Measurements from ENCODE around the gene EFNA2. TPM values are rescaled to one million over a fixed set of nuclear protein-coding genes. Genes with fewer than 3 reads are reported as not detected.

Gene EFNA2
- total and polyA plus RNA-seq, 2 of the 8 experiments (the other 6 are each of a cell fraction or from before 2014, with no cell fraction given) = 4.0 to 7.0 TPM

GRCh38 chr19:1266129-1266915 lies 19.4 kb upstream of the EFNA2 start:
- H2AFZ ChIP-seq (ENCODE audit: low read length) = no peak overlapping the region
- POLR2A ChIA-PET (ENCODE audit: partially characterized antibody) = interaction anchor here (0.6 to 19.4 kb wide), 20 partner anchors 10 to 257 kb away, joined by 3 to 456 read pairs (median 4); partner anchors contain the start of genes ATP5F1D, CBARP, FAM174C and MIDN
- peak; percentile 83; the same call in 1 of the 2 replicates for TF ChIP-seq TCF12 (IDR thresholded peaks at IDR 0.05; ENCODE audit: low read depth, low read length)
- TF ChIP-seq SIN3A (conservative IDR thresholded peaks at IDR 0.05 in 1 of 2, IDR thresholded peaks at IDR 0.05 in 1 of 2; ENCODE audit: low read depth in 1 of 2, low read length in 2 of 2) = no peak
- TF ChIP-seq EZH2 (IDR thresholded peaks at IDR 0.05; ENCODE audit: low read depth, low read length, severe bottlenecking) = no peak
- 0 out of 3 replicates have a peak, but pooled peaks of 1 of the 2 experiments have one; percentile 1 for TF ChIP-seq POLR2A (IDR thresholded peaks at IDR 0.05; ENCODE audit: control extremely low read depth in 1 of 2, low read depth in 2 of 2, low read length in 2 of 2)
- TF ChIP-seq ASH2L (IDR thresholded peaks at IDR 0.05; ENCODE audit: low read length) = peak; percentile 58
- TF ChIP-seq BRCA1 (IDR thresholded peaks at IDR 0.05; ENCODE audit: low read depth, low read length) = no peak

More at GRCh38 chr19:1266129-1266915, 19.4 kb upstream of the EFNA2 start:
- H3K56ac ChIP-seq (replicated peaks; ENCODE audit: insufficient read length, low read depth, low read length) = peak overlapping the region; percentile 79
- H3K9ac ChIP-seq (replicated peaks in 1 of 4; ENCODE audit: extremely low read depth in 1 of 4, low read depth in 3 of 4, low read length in 3 of 4) = peak overlapping the region in 2 of 4 experiments; percentile 25 to 38; a peak in 3 of 7 replicates
- H3K23ac ChIP-seq (ENCODE audit: insufficient read length) = no peak overlapping the region
- H4K91ac ChIP-seq (replicated peaks; ENCODE audit: insufficient read length, low read length) = peak overlapping the region; percentile 99
- peaks cover 2 to 15% of the 10 kb centered on the region in 2 experiments for H4K20me1 ChIP-seq (replicated peaks in 1 of 2; ENCODE audit: control insufficient read depth in 1 of 2, insufficient read depth in 2 of 2, low read length in 2 of 2)
- H3K4ac ChIP-seq (replicated peaks; ENCODE audit: insufficient read length, low read depth, low read length) = peak overlapping the region; percentile 92
- H3K79me2 ChIP-seq (ENCODE audit: control insufficient read depth in 1 of 2, insufficient read depth in 2 of 2, low read length in 2 of 2) = peaks cover 5 to 18% of the 10 kb centered on the region in 2 experiments
- peak overlapping the region; percentile 29 for H4K5ac ChIP-seq (ENCODE audit: insufficient read length, low read depth, low read length)
- H3K4me2 ChIP-seq (ENCODE audit: insufficient read depth in 1 of 2, low read depth in 2 of 2, low read length in 2 of 2) = peak overlapping the region; percentile 82 to 83
- peaks cover 4% of the 10 kb centered on the region; the same call in 1 of the 2 replicates for H3K79me1 ChIP-seq (ENCODE audit: low read depth, low read length)
- H3K9me3 ChIP-seq (ENCODE audit: insufficient read depth in 2 of 2, low read depth in 1 of 2, low read length in 1 of 2) = no peaks in the 10 kb centered on the region
- DNase-seq (ENCODE audit: low read depth in 1 of 2, low spot score in 2 of 2) (peak in 1 of 2 experiments; percentile 97), FAIRE-seq (no peak)
- H2BK15ac ChIP-seq (ENCODE audit: low read length) = peak overlapping the region; percentile 95; the same call in 1 of the 2 replicates
- CTCF ChIA-PET (ENCODE audit: partially characterized antibody) = interaction anchor here (0.6 to 15.9 kb wide), 23 partner anchors 11 to 581 kb away, joined by 3 to 212 read pairs (median 3); partner anchors contain the start of genes ATP5F1D and CNN2
- no peak overlapping the region for H3K27ac ChIP-seq (ENCODE audit: low read depth, low read length)
- H3K27me3 ChIP-seq (replicated peaks in 1 of 4; ENCODE audit: control insufficient read depth in 3 of 4, extremely low read depth in 1 of 4, insufficient read depth in 3 of 4, low read length in 3 of 4) = peaks cover 0 to 10% (median 5%) of the 10 kb centered on the region in 4 experiments; a peak in 4 of 7 replicates
- H4K8ac ChIP-seq (ENCODE audit: extremely low read depth, insufficient read depth, low read length) = no peak overlapping the region; the same call in 1 of the 2 replicates
- H3K4me3 ChIP-seq (ENCODE audit: extremely low read depth in 1 of 4, insufficient read depth in 2 of 4, low read depth in 3 of 4, low read length in 4 of 4) = peak overlapping the region; percentile 38 to 61 (median 48)
- H3K23me2 ChIP-seq (ENCODE audit: low read depth, low read length) = peaks cover 31% of the 10 kb centered on the region; the same call in 1 of the 2 replicates
- peaks cover 6 to 9% (median 9%) of the 10 kb centered on the region in 4 experiments for H3K36me3 ChIP-seq (ENCODE audit: control insufficient read depth in 2 of 4, insufficient read depth in 4 of 4, low read length in 3 of 4)
- peak overlapping the region; percentile 99; the same call in 1 of the 2 replicates for H2BK12ac ChIP-seq (ENCODE audit: low read depth, low read length)
- peak overlapping the region; percentile 87 for H2AK5ac ChIP-seq (ENCODE audit: low read depth, low read length)
- peak overlapping the region; percentile 93; the same call in 1 of the 2 replicates for H2BK5ac ChIP-seq (ENCODE audit: low read depth, low read length)
- H3K18ac ChIP-seq (ENCODE audit: extremely low read depth, low read length) = peak overlapping the region; percentile 93
- peak overlapping the region; percentile 80; the same call in 1 of the 2 replicates for H2BK20ac ChIP-seq (ENCODE audit: low read length)
- H3K4me1 ChIP-seq (replicated peaks in 1 of 4; ENCODE audit: control insufficient read depth in 3 of 4, insufficient read depth in 4 of 4, low read length in 3 of 4) = peaks cover 4 to 63% (median 48%) of the 10 kb centered on the region in 4 experiments
- no peak overlapping the region for H3K14ac ChIP-seq (ENCODE audit: insufficient read length)
- H2BK120ac ChIP-seq (replicated peaks; ENCODE audit: low read depth, low read length) = peak overlapping the region; percentile 95
- WGBS, 2 experiments (ENCODE audit: extremely low coverage in 1 of 2, insufficient coverage in 1 of 2, insufficient read length in 1 of 2, insufficient replicate concordance in 2 of 2, low coverage in 1 of 2, low lambda C conversion rate in 2 of 2, missing lambda C conversion rate in 1 of 2) = 3% methylated on average over 39 of the region's 84 CpGs; no CpG with 5 or more reads in 1 of the 2 experiments
